ENCODE measurements around the gene STMN3. TPM values are rescaled to one million over a fixed set of nuclear protein-coding genes. Genes with fewer than 3 reads are reported as not detected.
A peak's percentile ranks its signal among the peaks of the same experiment; 100 is the strongest.

STMN3 gene
- total and polyA plus RNA-seq, 10 of the 15 experiments (the other 5 are each of a cell fraction or from before 2014, with no cell fraction given) = 0.09 to 3.6 (median 1.4) TPM; not detected in 1

- no peak for TF ChIP-seq USF1 (IDR thresholded peaks at IDR 0.05; ENCODE audit: borderline replicate concordance, extremely low read length, insufficient read depth, low read depth, low read length)
- no peak for TF ChIP-seq SUPT20H (IDR thresholded peaks at IDR 0.05; ENCODE audit: borderline replicate concordance, control insufficient read depth, low read depth, low read length)
- peak; percentile 94 for TF ChIP-seq SUZ12 (IDR thresholded peaks at IDR 0.05; ENCODE audit: unreplicated experiment)
- no peak for TF ChIP-seq ZBTB40 (IDR thresholded peaks at IDR 0.05; ENCODE audit: borderline replicate concordance)
- no peak for TF ChIP-seq ATF3 (IDR thresholded peaks at IDR 0.05; ENCODE audit: borderline replicate concordance, extremely low read depth, low read depth, low read length)
Measured at GRCh38 chr20:63653041-63653973, at the start of gene STMN3 (continued).
